WTC11 (cell line): ENCODE measurements around the gene ADCY10. TPM values are rescaled to one million over a fixed set of nuclear protein-coding genes. Genes with fewer than 3 reads are reported as not detected.
"Not testable (repeated sequence)": the region's sequence is repeated elsewhere in the genome, so short reads cannot be mapped to it uniquely, and the experiment has no call there.

Source experiments
- ATAC-seq: fragments of 200-7000 bp; cut with Tn5 transposase; 2 replicates; pipeline ENCODE4 v1.10.0; 2021; ENCODE audit warnings: mild to moderate bottlenecking, moderate library complexity
- CTCF ChIA-PET: fragments of 300-600 bp; sonication (Branson Sonifier 250); formaldehyde crosslinking; loops from one replicate; lab custom pipeline; 2021; ENCODE audit warnings: antibody characterized with exemption; lab: Charles Lee
- POLR2A ChIA-PET: fragments of 350-600 bp; sonication (Branson Sonifier 250); formaldehyde crosslinking; loops from one replicate; lab custom pipeline; 2021; ENCODE audit warnings: antibody characterized with exemption; lab: Charles Lee
- DNase-seq: peaks from one replicate; pipeline ENCODE4 v3.0.0; 2021; ENCODE audit warnings: low spot score
- H3K27ac Mint-ChIP-seq: 2 replicates; pipeline ENCODE4 v1.8.0; 2021; ENCODE audit warnings: mixed read lengths
- H3K27me3 Mint-ChIP-seq: 2 replicates; pipeline ENCODE4 v1.8.0; 2021; ENCODE audit warnings: low read depth, mild to moderate bottlenecking, moderate library complexity, mixed read lengths
- H3K36me3 Mint-ChIP-seq: 2 replicates; pipeline ENCODE4 v1.8.0; 2021; ENCODE audit warnings: mixed read lengths
- H3K4me1 Mint-ChIP-seq: 2 replicates; pipeline ENCODE4 v1.8.0; 2022; ENCODE audit warnings: mixed read lengths
- H3K4me3 Mint-ChIP-seq: 2 replicates; pipeline ENCODE4 v1.8.0; 2021; ENCODE audit warnings: mild to moderate bottlenecking, moderate library complexity, mixed read lengths
- H3K9me3 Mint-ChIP-seq: 2 replicates; pipeline ENCODE4 v1.8.0; 2021; ENCODE audit warnings: mixed read lengths
- ARID4B ChIP-seq: sonication (generic); formaldehyde crosslinking; IDR thresholded peaks from 2 replicates; pipeline ENCODE4 v1.8.0; 2023; ENCODE audit warnings: missing genetic modification reagents, mild to moderate bottlenecking, borderline replicate concordance
- CDX4 ChIP-seq: fragments of 250-450 bp; sonication (Bioruptor Pico); IDR thresholded peaks from 2 replicates; pipeline ENCODE4 v1.9.0; 2021; ENCODE audit warnings: moderate library complexity, mild to moderate bottlenecking, inconsistent platforms, borderline replicate concordance
- CTCF ChIP-seq: fragments of 200-600 bp; IDR thresholded peaks from 2 replicates; pipeline ENCODE4 v1.8.0; 2022; ENCODE audit warnings: antibody characterized with exemption
- EMX1 ChIP-seq: fragments of 250-450 bp; sonication (Bioruptor Pico); IDR thresholded peaks from 2 replicates; pipeline ENCODE4 v1.8.0; 2021; ENCODE audit warnings: mild to moderate bottlenecking
- IRF1 ChIP-seq: sonication (generic); formaldehyde crosslinking; IDR thresholded peaks from 2 replicates; pipeline ENCODE4 v1.8.0; 2023; ENCODE audit warnings: missing genetic modification reagents
- JAZF1 ChIP-seq: fragments of 250-450 bp; sonication (Bioruptor Pico); IDR thresholded peaks from 2 replicates; pipeline ENCODE4 v1.9.0; 2021; ENCODE audit warnings: moderate library complexity, mild to moderate bottlenecking, inconsistent platforms
- KAT7 ChIP-seq: sonication (generic); formaldehyde crosslinking; IDR thresholded peaks from 2 replicates; pipeline ENCODE4 v1.8.1; 2023; ENCODE audit warnings: missing genetic modification reagents, mild to moderate bottlenecking, borderline replicate concordance
- NR1H2 ChIP-seq: sonication (generic); formaldehyde crosslinking; IDR thresholded peaks from 2 replicates; pipeline ENCODE4 v1.9.0; 2021; ENCODE audit warnings: mild to moderate bottlenecking, moderate library complexity, missing genetic modification reagents
- PRDM15 ChIP-seq: sonication (generic); formaldehyde crosslinking; IDR thresholded peaks from 2 replicates; pipeline ENCODE4 v1.8.0; 2022; ENCODE audit warnings: missing genetic modification reagents
- RORB ChIP-seq: fragments of 250-450 bp; sonication (Bioruptor Pico); IDR thresholded peaks from 2 replicates; pipeline ENCODE4 v1.9.0; 2021; ENCODE audit warnings: mild to moderate bottlenecking
- SP1 ChIP-seq: sonication (generic); formaldehyde crosslinking; conservative IDR thresholded peaks from 2 replicates; pipeline ENCODE4 v1.8.1; 2022; ENCODE audit warnings: missing genetic modification reagents
- TP53 ChIP-seq: sonication (generic); formaldehyde crosslinking; IDR thresholded peaks from 2 replicates; pipeline ENCODE4 v1.8.1; 2023; ENCODE audit warnings: mild to moderate bottlenecking, missing genetic modification reagents
- ZNF138 ChIP-seq: sonication (generic); formaldehyde crosslinking; conservative IDR thresholded peaks from 2 replicates; pipeline ENCODE4 v1.8.1; 2022; ENCODE audit warnings: mild to moderate bottlenecking, moderate library complexity, missing genetic modification reagents
- ZNF317 ChIP-seq: sonication (generic); formaldehyde crosslinking; IDR thresholded peaks from 2 replicates; pipeline ENCODE4 v1.8.1; 2023; ENCODE audit warnings: low read depth, mild to moderate bottlenecking, moderate library complexity, missing genetic modification reagents, borderline replicate concordance
- ZNF423 ChIP-seq: fragments of 250-450 bp; sonication (Bioruptor Pico); IDR thresholded peaks from 2 replicates; pipeline ENCODE4 v2.1.2; 2022; ENCODE audit warnings: mild to moderate bottlenecking, moderate library complexity
- ZNF671 ChIP-seq: fragments of 250-450 bp; sonication (Bioruptor Pico); IDR thresholded peaks from 2 replicates; pipeline ENCODE4 v1.8.0; 2021; ENCODE audit warnings: mild to moderate bottlenecking
- ZSCAN18 ChIP-seq: fragments of 250-450 bp; sonication (Bioruptor Pico); IDR thresholded peaks from 2 replicates; pipeline ENCODE4 v2.1.2; 2022; ENCODE audit warnings: mild to moderate bottlenecking, moderate library complexity
- total RNA-seq: library from RNA; stranded (reverse); gene quantifications from 3 replicates; pipeline ENCODE4 v1.2.3, GENCODE V29; 2021

ADCY10 gene
- total RNA-seq, 1 experiment from 2014 or later, result 0.07 TPM

- H3K27ac Mint-ChIP-seq, ATAC-seq, POLR2A ChIA-PET, H3K36me3 Mint-ChIP-seq, DNase-seq, CTCF ChIA-PET, H3K4me3 Mint-ChIP-seq, H3K27me3 Mint-ChIP-seq, H3K4me1 Mint-ChIP-seq, H3K9me3 Mint-ChIP-seq: not testable (repeated sequence)
Observed at GRCh38 chr1:167887187-167887586, 26.7 kb downstream of the ADCY10 start.

- POLR2A ChIA-PET, result interaction anchor here (0.7 kb wide), 1 partner anchor 22 kb away, joined by 4 read pairs; no protein-coding TSS in a partner anchor
- H3K9me3 Mint-ChIP-seq, result peaks cover 10% of the 10 kb centered on the region
- CTCF ChIA-PET, result no interaction called here
- no peak overlapping the region for H3K27ac Mint-ChIP-seq
- H3K27me3 Mint-ChIP-seq, result no peaks in the 10 kb centered on the region
- TF ChIP-seq CDX4 (CRISPR knock-in tag) (no peak), KAT7 (CRISPR knock-in tag) (no peak), JAZF1 (CRISPR knock-in tag) (no peak), ZNF138 (CRISPR knock-in tag) (no peak), RORB (CRISPR knock-in tag) (no peak), PRDM15 (no peak), ZNF317 (CRISPR knock-in tag) (no peak), SP1 (CRISPR knock-in tag) (no peak), TP53 (CRISPR knock-in tag) (no peak), NR1H2 (no peak), ZNF671 (CRISPR knock-in tag) (no peak), CTCF (no peak)
- H3K4me3 Mint-ChIP-seq, result no peak overlapping the region
- no peaks in the 10 kb centered on the region for H3K36me3 Mint-ChIP-seq
- ATAC-seq, result no peak
- no peak for DNase-seq
- H3K4me1 Mint-ChIP-seq, result no peaks in the 10 kb centered on the region
Observed at GRCh38 chr1:167882376-167882775, 31.6 kb downstream of the ADCY10 start.

GRCh38 chr1:167881786-167882185 is 32.1 kb downstream of the ADCY10 start:
- Mint-ChIP-seq H3K36me3 (no peaks in the 10 kb centered on the region), H3K4me3 (no peak overlapping the region), H3K9me3 (peaks cover 10% of the 10 kb centered on the region), H3K27ac (no peak overlapping the region), H3K4me1 (no peaks in the 10 kb centered on the region), H3K27me3 (no peaks in the 10 kb centered on the region)
- POLR2A ChIA-PET, result no interaction called here
- ATAC-seq (no peak), DNase-seq (no peak)
- CTCF ChIA-PET, result no interaction called here
- TF ChIP-seq IRF1 (CRISPR knock-in tag) (no peak), ARID4B (CRISPR knock-in tag) (no peak), ZNF423 (CRISPR knock-in tag) (no peak), ZSCAN18 (CRISPR knock-in tag) (no peak), ZNF671 (CRISPR knock-in tag) (no peak), EMX1 (CRISPR knock-in tag) (no peak)
